HepG2 (cell line): ENCODE results near the gene LRRC42. TPM values are rescaled to one million over a fixed set of nuclear protein-coding genes. Genes with fewer than 3 reads are reported as not detected.

Experiments
- CHCHD3 ChIP-seq: sonication (generic); formaldehyde crosslinking; IDR thresholded peaks from 2 replicates; pipeline ENCODE4 v1.8.0; 2022; ENCODE audit warnings: mild to moderate bottlenecking, missing genetic modification reagents, moderate library complexity
- EP300 ChIP-seq, 3 experiments: sonication (generic) in 1 of 3; formaldehyde crosslinking in 1 of 3; IDR thresholded peaks; 2 replicates each; pipeline versions ENCODE4 v1.5.1 to v1.6.1; 2011 to 2020; ENCODE audit warnings: low read depth in 2 of 3, low read length in 2 of 3, borderline replicate concordance in 1 of 3, improper control_type of control experiment in 1 of 3, mild to moderate bottlenecking in 1 of 3, missing genetic modification reagents in 1 of 3, moderate library complexity in 1 of 3
- IRF2 ChIP-seq: IDR thresholded peaks from 2 replicates; pipeline ENCODE4 v1.6.1; 2018; ENCODE audit warnings: missing genetic modification reagents, missing compliant biosample characterization
- MED1 ChIP-seq: sonication (generic); formaldehyde crosslinking; IDR thresholded peaks from 2 replicates; pipeline ENCODE4 v1.4.0; 2020; ENCODE audit warnings: missing genetic modification reagents
- PATZ1 ChIP-seq: sonication (generic); formaldehyde crosslinking; IDR thresholded peaks from 2 replicates; pipeline ENCODE4 v1.4.0; 2020; ENCODE audit warnings: missing genetic modification reagents
- PCBP1 ChIP-seq: fragments of 200-400 bp; formaldehyde crosslinking; IDR thresholded peaks from 2 replicates; pipeline ENCODE4 v1.6.1; 2017; ENCODE audit warnings: mild to moderate bottlenecking, low read depth, low read length, borderline replicate concordance
- POLR2AphosphoS5 ChIP-seq: IDR thresholded peaks from 2 replicates; pipeline ENCODE4 v1.6.1; 2012; ENCODE audit warnings: low read depth, low read length
- RAD21 ChIP-seq: fragments of 450-650 bp; formaldehyde crosslinking; IDR thresholded peaks from 2 replicates; pipeline ENCODE4 v1.5.0; 2020; ENCODE audit warnings: mild to moderate bottlenecking
- RNF2 ChIP-seq: fragments of 450-650 bp; conservative IDR thresholded peaks from 2 replicates; pipeline ENCODE4 v1.6.1; 2016; ENCODE audit warnings: low read depth
- SMAD9 ChIP-seq: sonication (generic); formaldehyde crosslinking; IDR thresholded peaks from 2 replicates; pipeline ENCODE4 v1.5.1; 2020; ENCODE audit warnings: mild to moderate bottlenecking, missing genetic modification reagents
- SP140L ChIP-seq: sonication (generic); formaldehyde crosslinking; IDR thresholded peaks from 2 replicates; pipeline ENCODE4 v1.4.0; 2020; ENCODE audit warnings: missing genetic modification reagents, borderline replicate concordance
- TBX2 ChIP-seq: sonication (generic); formaldehyde crosslinking; IDR thresholded peaks from 2 replicates; pipeline ENCODE4 v1.5.0; 2020; ENCODE audit warnings: missing genetic modification reagents, mild to moderate bottlenecking, borderline replicate concordance
- YY1 ChIP-seq: IDR thresholded peaks from 2 replicates; pipeline ENCODE4 v1.6.1; 2011; ENCODE audit warnings: low read length, low read depth, moderate library complexity, mild to moderate bottlenecking; ENCODE audit not compliant: insufficient read depth, insufficient replicate concordance
- ZBTB44 ChIP-seq: sonication (generic); formaldehyde crosslinking; IDR thresholded peaks from 2 replicates; pipeline ENCODE4 v1.4.0; 2020; ENCODE audit warnings: missing genetic modification reagents
- ZEB1 ChIP-seq: IDR thresholded peaks from 2 replicates; pipeline ENCODE4 v1.6.1; 2012; ENCODE audit warnings: mild to moderate bottlenecking, low read depth, inconsistent platforms; ENCODE audit not compliant: insufficient replicate concordance
- ZFP36L1 ChIP-seq: sonication (generic); formaldehyde crosslinking; IDR thresholded peaks from 2 replicates; pipeline ENCODE4 v1.8.0; 2022; ENCODE audit warnings: mild to moderate bottlenecking, missing genetic modification reagents, moderate library complexity
- ZHX1 ChIP-seq: sonication (generic); formaldehyde crosslinking; IDR thresholded peaks from 2 replicates; pipeline ENCODE4 v1.8.1; 2022; ENCODE audit warnings: low read depth, mild to moderate bottlenecking, missing genetic modification reagents
- ZNF17 ChIP-seq: sonication (generic); formaldehyde crosslinking; IDR thresholded peaks from 2 replicates; pipeline ENCODE4 v1.5.0; 2020; ENCODE audit warnings: mild to moderate bottlenecking, missing genetic modification reagents
- ZNF557 ChIP-seq: sonication (generic); formaldehyde crosslinking; IDR thresholded peaks from 2 replicates; pipeline ENCODE4 v1.4.0; 2020; ENCODE audit warnings: missing genetic modification reagents
- ZNF644 ChIP-seq: IDR thresholded peaks from 2 replicates; pipeline ENCODE4 v1.6.1; 2016; ENCODE audit warnings: low read depth
- ZNF775 ChIP-seq: sonication (generic); formaldehyde crosslinking; IDR thresholded peaks from 2 replicates; pipeline ENCODE4 v1.4.0; 2020; ENCODE audit warnings: missing genetic modification reagents, mild to moderate bottlenecking, moderate library complexity, borderline replicate concordance
- ZNF781 ChIP-seq: sonication (generic); formaldehyde crosslinking; IDR thresholded peaks from 2 replicates; pipeline ENCODE4 v1.5.1; 2020; ENCODE audit warnings: borderline replicate concordance, mild to moderate bottlenecking, missing genetic modification reagents; ENCODE audit errors: not compliant biosample characterization
- ZSCAN31 ChIP-seq: sonication (generic); formaldehyde crosslinking; IDR thresholded peaks from 2 replicates; pipeline ENCODE4 v1.5.0; 2020; ENCODE audit warnings: low read depth, mild to moderate bottlenecking, missing genetic modification reagents
- polyA plus RNA-seq, 8 experiments: library from polyadenylated mRNA; depleted of rRNA in 3 of 8; stranded (reverse) in 7 of 8; unstranded in 1 of 8; fragments of >200 nt; fragmentation: Illumina TruSeq in 4 of 8; extraction: Trizol in 4 of 8; gene quantifications; 2 replicates each; pipeline versions ENCODE4 v1.2.1 to v1.2.3, GENCODE V29; 2011 to 2016; ENCODE audit warnings: low read depth in 4 of 8, missing spikeins in 1 of 8, mixed read lengths in 1 of 8; ENCODE audit not compliant: insufficient read depth in 1 of 8
- total RNA-seq, 5 experiments: library from RNA; depleted of rRNA; stranded (reverse); fragments of >200 nt; fragmentation: Illumina TruSeq; extraction: Trizol; gene quantifications; 2 replicates each; pipeline ENCODE4 v1.2.3, GENCODE V29; 2016; ENCODE audit warnings: low read depth in 1 of 5

LRRC42 gene
- total and polyA plus RNA-seq, 2 of the 13 experiments (the other 11 are each of a cell fraction or from before 2014, with no cell fraction given) = 30.6 to 43.6 TPM

GRCh38 chr1:54016343-54017282, 70.5 kb downstream of the LRRC42 start (continued):
- no peak for TF ChIP-seq ZFP36L1 (CRISPR knock-in tag)
- peak; percentile 74 for TF ChIP-seq MED1 (CRISPR knock-in tag)
- peak; percentile 80 to 93 for TF ChIP-seq EP300 (IDR thresholded peaks at IDR 0.05; ENCODE audit: low read depth in 2 of 2, low read length in 2 of 2)
- peak; percentile 88; the same call in 1 of the 2 replicates for TF ChIP-seq EP300 (CRISPR knock-in tag; IDR thresholded peaks at IDR 0.05; ENCODE audit: borderline replicate concordance)
- no peak for TF ChIP-seq RNF2
- no peak for TF ChIP-seq POLR2AphosphoS5
- TF ChIP-seq ZSCAN31 (CRISPR knock-in tag) = no peak
- peak; percentile 58; the same call in 1 of the 2 replicates for TF ChIP-seq PATZ1
- no peak for TF ChIP-seq ZNF557 (CRISPR knock-in tag)
- no peak for TF ChIP-seq SP140L (CRISPR knock-in tag)
- peak; percentile 92 for TF ChIP-seq ZEB1
- no peak for TF ChIP-seq ZNF17 (CRISPR knock-in tag)
- no peak for TF ChIP-seq SMAD9 (CRISPR knock-in tag)
- no peak for TF ChIP-seq ZBTB44
- TF ChIP-seq YY1 = no peak
- TF ChIP-seq ZNF644 (CRISPR knock-in tag) = 0 out of 2 replicates have a peak, but pooled peaks have one; percentile 29
- TF ChIP-seq ZNF781 (CRISPR knock-in tag) = no peak
- TF ChIP-seq CHCHD3 = no peak
- no peak for TF ChIP-seq ZHX1
- TF ChIP-seq RAD21 = no peak; the same call in 1 of the 2 replicates
- peak; percentile 83 for TF ChIP-seq TBX2 (CRISPR knock-in tag)
- no peak; the same call in 1 of the 2 replicates for TF ChIP-seq IRF2 (CRISPR knock-in tag)
- TF ChIP-seq ZNF775 = no peak
- TF ChIP-seq PCBP1 = no peak
